ENCODE results near the gene DCAKD.

The DCAKD gene

GRCh38 chr17:45096926-45097325, 45.5 kb upstream of the DCAKD start:
- peaks cover 6% of the 10 kb centered on the region; the same call in 1 of the 2 replicates for H3K4me1 ChIP-seq (ENCODE audit: control insufficient read depth, low read length)
- H3K27ac ChIP-seq (ENCODE audit: low read depth, low read length) = no peak overlapping the region
- no peaks in the 10 kb centered on the region for H3K79me2 ChIP-seq (ENCODE audit: control insufficient read depth, low read length)
- no peaks in the 10 kb centered on the region for H3K9me2 ChIP-seq (replicated peaks; ENCODE audit: control insufficient read depth, low read length)
- H3K36me3 ChIP-seq (ENCODE audit: control insufficient read depth, low read length) = peaks cover 74% of the 10 kb centered on the region
- TF ChIP-seq EZH2phosphoT487 (IDR thresholded peaks at IDR 0.05; ENCODE audit: borderline replicate concordance, low read length) (no peak), CTCF (IDR thresholded peaks at IDR 0.05; ENCODE audit: low read depth, low read length, poor library complexity, severe bottlenecking) (no peak)
- H3K4me3 ChIP-seq (ENCODE audit: low read length) = no peak overlapping the region
- no peaks in the 10 kb centered on the region for H3K9me3 ChIP-seq (ENCODE audit: control insufficient read depth, insufficient read depth, low read length)
- no peak overlapping the region for H3K4me2 ChIP-seq (ENCODE audit: low read length)
- H4K20me1 ChIP-seq (ENCODE audit: control insufficient read depth, insufficient read depth, low read depth, low read length) = no peaks in the 10 kb centered on the region
- H3F3A ChIP-seq (ENCODE audit: control insufficient read depth, insufficient read depth) = peaks cover 3% of the 10 kb centered on the region; the same call in 1 of the 2 replicates
- H3K27me3 ChIP-seq (ENCODE audit: control insufficient read depth, low read length) = no peaks in the 10 kb centered on the region

- Histone ChIP-seq H3K9me2 (replicated peaks; ENCODE audit: control insufficient read depth, low read length) (no peaks in the 10 kb centered on the region), H3K4me3 (ENCODE audit: low read length) (no peak overlapping the region), H4K20me1 (ENCODE audit: control insufficient read depth, insufficient read depth, low read depth, low read length) (no peaks in the 10 kb centered on the region), H3K27me3 (ENCODE audit: control insufficient read depth, low read length) (no peaks in the 10 kb centered on the region), H3F3A (ENCODE audit: control insufficient read depth, insufficient read depth) (peaks cover 3% of the 10 kb centered on the region; the same call in 1 of the 2 replicates), H3K4me1 (ENCODE audit: control insufficient read depth, low read length) (peaks cover 6% of the 10 kb centered on the region; the same call in 1 of the 2 replicates), H3K79me2 (ENCODE audit: control insufficient read depth, low read length) (no peaks in the 10 kb centered on the region), H3K27ac (ENCODE audit: low read depth, low read length) (no peak overlapping the region), H3K4me2 (ENCODE audit: low read length) (no peak overlapping the region), H3K36me3 (ENCODE audit: control insufficient read depth, low read length) (peaks cover 77% of the 10 kb centered on the region), H3K9me3 (ENCODE audit: control insufficient read depth, insufficient read depth, low read length) (no peaks in the 10 kb centered on the region)
- TF ChIP-seq CTCF (IDR thresholded peaks at IDR 0.05; ENCODE audit: low read depth, low read length, poor library complexity, severe bottlenecking) (peak; percentile 66), EZH2phosphoT487 (IDR thresholded peaks at IDR 0.05; ENCODE audit: borderline replicate concordance, low read length) (no peak)
Measured at GRCh38 chr17:45096141-45096540, 44.7 kb upstream of the DCAKD start.

- peaks cover 3% of the 10 kb centered on the region; the same call in 1 of the 2 replicates for H3F3A ChIP-seq (ENCODE audit: control insufficient read depth, insufficient read depth)
- no peak overlapping the region for H3K4me2 ChIP-seq (ENCODE audit: low read length)
- no peaks in the 10 kb centered on the region for H3K9me3 ChIP-seq (ENCODE audit: control insufficient read depth, insufficient read depth, low read length)
- H3K79me2 ChIP-seq (ENCODE audit: control insufficient read depth, low read length) = no peaks in the 10 kb centered on the region
- no peaks in the 10 kb centered on the region for H4K20me1 ChIP-seq (ENCODE audit: control insufficient read depth, insufficient read depth, low read depth, low read length)
- H3K4me3 ChIP-seq (ENCODE audit: low read length) = no peak overlapping the region
- TF ChIP-seq CTCF (IDR thresholded peaks at IDR 0.05; ENCODE audit: low read depth, low read length, poor library complexity, severe bottlenecking) (no peak), EZH2phosphoT487 (IDR thresholded peaks at IDR 0.05; ENCODE audit: borderline replicate concordance, low read length) (no peak)
- peaks cover 79% of the 10 kb centered on the region for H3K36me3 ChIP-seq (ENCODE audit: control insufficient read depth, low read length)
- peaks cover 6% of the 10 kb centered on the region; the same call in 1 of the 2 replicates for H3K4me1 ChIP-seq (ENCODE audit: control insufficient read depth, low read length)
- H3K9me2 ChIP-seq (replicated peaks; ENCODE audit: control insufficient read depth, low read length) = no peaks in the 10 kb centered on the region
- no peak overlapping the region for H3K27ac ChIP-seq (ENCODE audit: low read depth, low read length)
- H3K27me3 ChIP-seq (ENCODE audit: control insufficient read depth, low read length) = no peaks in the 10 kb centered on the region
Measured at GRCh38 chr17:45093444-45094110, 42.1 kb upstream of the DCAKD start.

Data from DOHH2 (cell line).